Measurements from ENCODE around the gene DLX1. TPM values are rescaled to one million over a fixed set of nuclear protein-coding genes. Genes with fewer than 3 reads are reported as not detected.

Gene DLX1
- total RNA-seq, 2 experiments from 2014 or later = not detected

DNA sequence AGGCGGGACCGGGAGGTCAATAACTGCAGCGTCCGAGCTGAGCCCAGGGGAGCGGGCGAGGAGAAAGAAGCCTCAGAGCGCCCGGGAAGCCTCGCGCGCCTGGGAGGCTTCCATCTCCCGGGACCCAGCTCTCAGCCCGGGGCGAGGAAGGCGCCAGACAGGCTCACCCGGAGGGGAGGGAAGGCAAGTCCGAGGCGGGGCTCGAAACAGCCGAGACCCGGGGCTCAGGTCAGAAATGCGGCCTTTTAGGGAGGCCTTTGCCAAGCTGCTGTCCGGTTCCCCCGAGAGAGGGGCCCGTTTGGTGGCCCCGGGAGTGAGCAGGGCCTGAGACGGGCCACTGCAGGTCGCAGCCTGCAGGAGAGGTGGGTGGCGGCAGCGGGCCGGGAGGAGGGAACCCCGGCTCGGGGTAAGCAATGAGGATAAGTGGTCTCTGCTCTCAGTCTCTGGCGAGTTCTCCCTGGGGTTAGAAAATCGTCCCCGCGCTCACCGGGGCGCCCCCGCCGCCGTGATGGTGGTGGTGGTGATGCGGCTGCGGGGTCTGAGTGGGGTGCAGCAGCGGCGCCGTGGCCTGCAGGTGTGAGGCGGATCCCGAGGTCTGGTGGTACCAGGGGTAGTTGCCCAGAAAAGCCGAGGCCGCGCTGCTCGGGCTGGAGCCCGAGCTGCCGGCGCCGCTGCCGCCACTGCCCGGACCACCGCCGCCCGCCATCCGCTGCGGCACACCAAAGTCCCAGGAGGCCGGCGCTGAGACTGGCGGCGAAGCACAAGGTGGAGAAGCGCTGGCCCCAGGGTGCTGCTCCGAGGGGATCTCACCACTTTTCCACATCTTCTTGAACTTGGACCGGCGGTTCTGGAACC is 15.0 kb downstream of the DLX1 start:
- Mint-ChIP-seq H3K27ac (no peak overlapping the region), H3K4me1 (peaks cover 58% of the 10 kb centered on the region), H3K4me3 (peak overlapping the region; percentile 12), H3K27me3 (peaks cover 60% of the 10 kb centered on the region), H3K36me3 (ENCODE audit: low read depth) (no peaks in the 10 kb centered on the region), H3K9me3 (ENCODE audit: low read depth) (no peaks in the 10 kb centered on the region)
- peak; percentile 27 for DNase-seq
- intact Hi-C loops (cut with DNase I, micrococcal nuclease) = loop anchor here (5.0 kb wide), 6 partner anchors 327 to 1383 kb away; partner anchors contain the start of genes DYNC1I2 (in 1 of the 2), GORASP2 (in 1 of the 2), ITGA6 (in 1 of the 2) and PDK1 (in 1 of the 2)
- ChIA-PET CTCF (interaction anchor here (1.5 to 9.4 kb wide), 4 partner anchors 9 to 396 kb away, joined by 5 to 108 read pairs (median 50); partner anchors contain the start of gene DLX1), POLR2A (no interaction called here)
- no peak for ATAC-seq

- H3K27ac Mint-ChIP-seq = no peak overlapping the region
- DNase-seq (peak; percentile 43), ATAC-seq (no peak)
- peak overlapping the region; percentile 73 for H3K4me3 Mint-ChIP-seq
- ChIA-PET CTCF (interaction anchor here (1.0 to 9.4 kb wide), 6 partner anchors 10 to 403 kb away, joined by 3 to 108 read pairs (median 7); partner anchors contain the start of gene DLX1), POLR2A (interaction anchor here (0.6 kb wide), 1 partner anchor 181 kb away, joined by 3 read pairs; no protein-coding TSS in a partner anchor)
- no peaks in the 10 kb centered on the region for H3K36me3 Mint-ChIP-seq (ENCODE audit: low read depth)
- H3K27me3 Mint-ChIP-seq = peaks cover 58% of the 10 kb centered on the region
- peaks cover 51% of the 10 kb centered on the region for H3K4me1 Mint-ChIP-seq
- H3K9me3 Mint-ChIP-seq (ENCODE audit: low read depth) = no peaks in the 10 kb centered on the region
- intact Hi-C loops (cut with DNase I, micrococcal nuclease) = loop anchor here (5.0 kb wide), 6 partner anchors 326 to 1384 kb away; partner anchors contain the start of genes DYNC1I2 (in 1 of the 2), GORASP2 (in 1 of the 2), ITGA6 (in 1 of the 2) and PDK1 (in 1 of the 2)
Observed at GRCh38 chr2:172100935-172101820, 15.9 kb downstream of the DLX1 start.

GRCh38 chr2:172101821-172102390 is 16.6 kb downstream of the DLX1 start:
- ATAC-seq (peak; percentile 8), DNase-seq (peak; percentile 42)
- Mint-ChIP-seq H3K27ac (no peak overlapping the region), H3K9me3 (ENCODE audit: low read depth) (no peaks in the 10 kb centered on the region), H3K4me1 (peaks cover 52% of the 10 kb centered on the region), H3K27me3 (peaks cover 60% of the 10 kb centered on the region), H3K36me3 (ENCODE audit: low read depth) (no peaks in the 10 kb centered on the region), H3K4me3 (peak overlapping the region; percentile 73)
- CTCF ChIA-PET = interaction anchor here (0.7 to 9.4 kb wide), 8 partner anchors 10 to 404 kb away, joined by 3 to 108 read pairs (median 5); partner anchors contain the start of genes DLX1 and SLC25A12
- POLR2A ChIA-PET = no interaction called here
- intact Hi-C loops (cut with DNase I, micrococcal nuclease) = loop anchor here (1.0 to 5.0 kb wide), 12 partner anchors 15 to 1385 kb away; partner anchors contain the start of genes DLX1 (in 1 of the 2), DYNC1I2 (in 1 of the 2), GORASP2 (in 1 of the 2) and HAT1 (in 1 of the 2)

GRCh38 chr2:172102391-172103359 is 17.4 kb downstream of the DLX1 start, which contains the start of gene DLX2:
Gene DLX2, minus strand, starts transcription at chr2:172102900. Its CDS starts 362 bp downstream, at chr2:172102538.
- Mint-ChIP-seq H3K27ac (peak within 1 kb of the TSS; percentile 66), H3K4me1 (peaks cover 48% of the 10 kb centered on the region), H3K4me3 (peak within 1 kb of the TSS; percentile 73), H3K36me3 (ENCODE audit: low read depth) (no peaks in the 10 kb centered on the region), H3K9me3 (ENCODE audit: low read depth) (no peaks in the 10 kb centered on the region), H3K27me3 (peaks cover 60% of the 10 kb centered on the region)
- ATAC-seq = peak; percentile 50
- DNase-seq = peak; percentile 85
- ChIA-PET POLR2A (no interaction called here), CTCF (interaction anchor here (0.7 to 9.4 kb wide), 20 partner anchors 11 to 529 kb away, joined by 3 to 108 read pairs (median 3); partner anchors contain the start of genes DLX1, HAT1 and SLC25A12)
- intact Hi-C loops (cut with DNase I, micrococcal nuclease) = loop anchor here (1.0 to 5.0 kb wide), 14 partner anchors 16 to 1385 kb away; partner anchors contain the start of genes DLX1 (in 1 of the 2), DYNC1I2 (in 1 of the 2), GORASP2 (in 1 of the 2) and HAT1 (in 1 of the 2)

GRCh38 chr2:172103471-172104272 is 18.4 kb downstream of the DLX1 start:
- CTCF ChIA-PET = interaction anchor here (0.7 to 9.4 kb wide), 29 partner anchors 8 to 530 kb away, joined by 3 to 108 read pairs (median 4); partner anchors contain the start of genes DLX1 and SLC25A12
- Mint-ChIP-seq H3K9me3 (ENCODE audit: low read depth) (no peaks in the 10 kb centered on the region), H3K4me3 (peak overlapping the region; percentile 60), H3K4me1 (peaks cover 49% of the 10 kb centered on the region), H3K27me3 (peaks cover 64% of the 10 kb centered on the region), H3K36me3 (ENCODE audit: low read depth) (no peaks in the 10 kb centered on the region), H3K27ac (peak overlapping the region; percentile 66)
- DNase-seq = peak; percentile 88
- POLR2A ChIA-PET = no interaction called here
- no peak for ATAC-seq
- intact Hi-C loops (cut with DNase I, micrococcal nuclease) = loop anchor here (1.0 to 5.0 kb wide), 16 partner anchors 17 to 1386 kb away; partner anchors contain the start of genes DYNC1I2 (in 1 of the 2), GORASP2 (in 1 of the 2), HAT1 (in 1 of the 2) and ITGA6 (in 1 of the 2)

DNA sequence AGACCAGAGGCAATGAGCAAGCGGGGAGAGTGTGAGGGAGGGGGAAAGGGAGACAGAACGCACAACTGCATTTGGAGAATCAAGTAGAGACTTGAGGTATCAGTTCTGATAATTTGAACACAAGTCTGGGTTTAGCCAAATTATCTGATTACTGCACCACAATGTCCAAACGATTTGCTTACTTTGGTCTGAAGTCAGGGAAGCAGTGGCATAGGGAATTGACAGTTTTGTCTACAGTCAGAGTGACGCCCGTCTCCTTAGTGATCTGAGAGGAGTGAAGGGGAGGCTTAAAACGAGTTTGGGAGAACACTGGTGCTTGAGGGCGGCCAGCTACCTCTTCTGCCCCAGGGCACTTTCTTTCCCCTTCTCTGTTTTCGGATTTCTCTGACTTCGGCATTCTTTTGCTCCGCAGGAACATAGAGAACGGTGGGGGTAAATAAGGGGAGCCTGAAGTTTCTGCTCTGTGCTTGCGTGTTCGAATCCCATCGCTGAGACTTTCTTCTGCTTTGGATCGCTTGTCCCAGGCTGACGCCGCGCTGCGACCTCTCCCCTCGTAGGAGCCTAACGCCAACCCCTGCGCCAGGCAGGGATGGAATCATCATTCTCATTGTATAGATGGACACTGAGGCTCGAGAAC is 20.3 kb downstream of the DLX1 start:
- intact Hi-C loops (cut with DNase I, micrococcal nuclease) = loop anchor here (2.0 to 5.0 kb wide), 3 partner anchors 183 to 359 kb away; partner anchors contain the start of gene HAT1 (in 1 of the 2)
- Mint-ChIP-seq H3K27ac (no peak overlapping the region), H3K27me3 (peaks cover 73% of the 10 kb centered on the region), H3K4me3 (peak overlapping the region; percentile 7), H3K9me3 (ENCODE audit: low read depth) (no peaks in the 10 kb centered on the region), H3K4me1 (peaks cover 47% of the 10 kb centered on the region), H3K36me3 (ENCODE audit: low read depth) (no peaks in the 10 kb centered on the region)
- ATAC-seq (no peak), DNase-seq (no peak)
- ChIA-PET POLR2A (no interaction called here), CTCF (interaction anchor here (0.7 to 9.4 kb wide), 15 partner anchors 10 to 605 kb away, joined by 3 to 108 read pairs (median 5); partner anchors contain the start of gene DLX1)

- Mint-ChIP-seq H3K4me3 (peak overlapping the region; percentile 7), H3K27me3 (peaks cover 69% of the 10 kb centered on the region), H3K4me1 (peaks cover 40% of the 10 kb centered on the region), H3K27ac (no peak overlapping the region), H3K9me3 (ENCODE audit: low read depth) (no peaks in the 10 kb centered on the region), H3K36me3 (ENCODE audit: low read depth) (no peaks in the 10 kb centered on the region)
- CTCF ChIA-PET = interaction anchor here (0.6 to 9.4 kb wide), 19 partner anchors 9 to 604 kb away, joined by 3 to 108 read pairs (median 3); partner anchors contain the start of gene DLX1
- ATAC-seq = peak; percentile 34
- POLR2A ChIA-PET = interaction anchor here (0.6 kb wide), 2 partner anchors 27 to 69 kb away, joined by 3 to 5 read pairs; no protein-coding TSS in a partner anchor
- intact Hi-C loops (cut with DNase I, micrococcal nuclease) = loop anchor here in 1 of 2 experiments (5.0 kb wide), 1 partner anchor 356 kb away; no protein-coding TSS in a partner anchor
- DNase-seq = peak; percentile 71
Observed at GRCh38 chr2:172106108-172106961, 21.0 kb downstream of the DLX1 start.
